DOHH2 (cell line): ENCODE measurements around the gene HMX2.

ENCODE experiments used
- EZH2phosphoT487 ChIP-seq: fragments of 200-600 bp; sonication (generic); IDR thresholded peaks from 2 replicates; pipeline ENCODE4 v1.6.1; 2017; ENCODE audit warnings: borderline replicate concordance, mild to moderate bottlenecking, antibody characterized with exemption, low read length, moderate library complexity, mixed read lengths
- TF ChIP-seq, protein P1 (sequence below): fragments of 200-600 bp; sonication (generic); IDR thresholded peaks from one replicate; pipeline ENCODE4 v1.5.1; 2014; ENCODE audit warnings: antibody characterized with exemption, mild to moderate bottlenecking, low read depth, low read length; ENCODE audit not compliant: poor library complexity, severe bottlenecking

DNA sequence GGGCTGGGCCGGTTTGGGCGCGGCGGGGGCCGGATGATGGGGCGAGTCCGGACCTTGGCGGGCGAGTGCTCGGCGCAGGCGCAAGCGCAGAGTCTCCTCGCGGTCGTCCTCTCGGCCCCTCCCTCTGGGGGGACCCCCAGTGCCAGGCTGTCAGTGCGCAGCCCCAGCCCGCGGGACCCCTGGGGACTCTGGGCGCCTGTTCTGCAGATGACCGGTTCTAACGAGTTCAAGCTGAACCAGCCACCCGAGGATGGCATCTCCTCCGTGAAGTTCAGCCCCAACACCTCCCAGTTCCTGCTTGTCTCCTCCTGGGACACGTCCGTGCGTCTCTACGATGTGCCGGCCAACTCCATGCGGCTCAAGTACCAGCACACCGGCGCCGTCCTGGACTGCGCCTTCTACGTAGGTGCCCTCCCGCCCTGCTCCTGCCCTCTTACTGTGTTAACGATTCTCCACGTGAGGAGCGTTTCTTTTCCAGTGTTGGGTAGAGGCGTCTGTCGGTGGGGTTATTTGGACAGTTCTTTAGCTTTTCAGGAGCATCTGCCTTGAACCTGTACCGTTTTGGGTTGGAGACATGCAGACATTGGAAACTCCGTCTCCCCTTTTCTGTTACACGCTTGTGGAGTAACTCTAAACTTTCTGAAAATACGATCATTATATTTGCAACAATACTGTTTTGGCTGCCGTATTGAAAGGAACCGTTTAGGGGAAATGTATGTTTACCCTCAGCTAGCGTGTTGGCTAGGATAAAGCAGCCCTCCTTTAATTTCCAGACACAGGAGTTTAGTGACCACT is 7.0 kb downstream of the HMX2 start:
- TF ChIP-seq, protein P1, sequence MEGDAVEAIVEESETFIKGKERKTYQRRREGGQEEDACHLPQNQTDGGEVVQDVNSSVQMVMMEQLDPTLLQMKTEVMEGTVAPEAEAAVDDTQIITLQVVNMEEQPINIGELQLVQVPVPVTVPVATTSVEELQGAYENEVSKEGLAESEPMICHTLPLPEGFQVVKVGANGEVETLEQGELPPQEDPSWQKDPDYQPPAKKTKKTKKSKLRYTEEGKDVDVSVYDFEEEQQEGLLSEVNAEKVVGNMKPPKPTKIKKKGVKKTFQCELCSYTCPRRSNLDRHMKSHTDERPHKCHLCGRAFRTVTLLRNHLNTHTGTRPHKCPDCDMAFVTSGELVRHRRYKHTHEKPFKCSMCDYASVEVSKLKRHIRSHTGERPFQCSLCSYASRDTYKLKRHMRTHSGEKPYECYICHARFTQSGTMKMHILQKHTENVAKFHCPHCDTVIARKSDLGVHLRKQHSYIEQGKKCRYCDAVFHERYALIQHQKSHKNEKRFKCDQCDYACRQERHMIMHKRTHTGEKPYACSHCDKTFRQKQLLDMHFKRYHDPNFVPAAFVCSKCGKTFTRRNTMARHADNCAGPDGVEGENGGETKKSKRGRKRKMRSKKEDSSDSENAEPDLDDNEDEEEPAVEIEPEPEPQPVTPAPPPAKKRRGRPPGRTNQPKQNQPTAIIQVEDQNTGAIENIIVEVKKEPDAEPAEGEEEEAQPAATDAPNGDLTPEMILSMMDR: no peak
- TF ChIP-seq EZH2phosphoT487: no peak
